ENCODE data around the gene CLDN12. TPM values are rescaled to one million over a fixed set of nuclear protein-coding genes. Genes with fewer than 3 reads are reported as not detected.

Gene CLDN12
- total RNA-seq, 4 donors from 2014 or later, result 10.0 to 17.8 (median 14.6) TPM

GRCh38 chr7:90412458-90413184 is 9.4 kb downstream of the CLDN12 start:
- no peak for TF ChIP-seq CTCF (IDR thresholded peaks at IDR 0.05; ENCODE audit: low read depth)

- TF ChIP-seq CTCF (IDR thresholded peaks at IDR 0.05; ENCODE audit: low read depth), result no peak
Observed at GRCh38 chr7:90413185-90413528, 9.9 kb downstream of the CLDN12 start.

- no peak for TF ChIP-seq CTCF (IDR thresholded peaks at IDR 0.05; ENCODE audit: low read depth)
Observed at GRCh38 chr7:90421651-90422050, 18.4 kb downstream of the CLDN12 start.

GRCh38 chr7:90424720-90425119 is 21.5 kb downstream of the CLDN12 start:
- TF ChIP-seq CTCF (IDR thresholded peaks at IDR 0.05; ENCODE audit: low read depth), result no peak

- TF ChIP-seq CTCF (IDR thresholded peaks at IDR 0.05; ENCODE audit: low read depth), result no peak
Observed at GRCh38 chr7:90425376-90425775, 22.1 kb downstream of the CLDN12 start.

GRCh38 chr7:90430614-90431460 is 27.6 kb downstream of the CLDN12 start:
- TF ChIP-seq CTCF (IDR thresholded peaks at IDR 0.05; ENCODE audit: low read depth), result no peak

- TF ChIP-seq CTCF (IDR thresholded peaks at IDR 0.05; ENCODE audit: low read depth), result no peak
Observed at GRCh38 chr7:90432752-90433151, 29.5 kb downstream of the CLDN12 start.
